Subcutaneous abdominal adipose tissue (tissue), 5 donors: ENCODE measurements around the gene PYGO2.
A peak's percentile ranks its signal among the peaks of the same experiment; 100 is the strongest.

Source experiments
- H3K27ac ChIP-seq: one replicate; pipeline ENCODE4 v1.7.0; 2013; ENCODE audit warnings: low read depth, mild to moderate bottlenecking, inconsistent platforms, low read length, moderate library complexity
- H3K27me3 ChIP-seq, 5 donors: one replicate each; pipeline ENCODE4 v1.7.0; 2013; ENCODE audit warnings: low read length in 5 of 5, inconsistent platforms in 1 of 5; ENCODE audit not compliant: control insufficient read depth in 5 of 5, insufficient read depth in 4 of 5
- H3K36me3 ChIP-seq, 5 donors: one replicate each; pipeline ENCODE4 v1.7.0; 2013; ENCODE audit warnings: low read length in 5 of 5; ENCODE audit not compliant: control insufficient read depth in 5 of 5, insufficient read depth in 5 of 5
- H3K4me1 ChIP-seq, 5 donors: one replicate each; pipeline ENCODE4 v1.7.0; 2013; ENCODE audit warnings: low read length in 5 of 5, mild to moderate bottlenecking in 3 of 5, moderate library complexity in 1 of 5; ENCODE audit not compliant: control insufficient read depth in 5 of 5, insufficient read depth in 5 of 5
- H3K4me3 ChIP-seq, 5 donors: one replicate each; pipeline ENCODE4 v1.7.0; 2013; ENCODE audit warnings: low read length in 5 of 5, low read depth in 1 of 5
- H3K9ac ChIP-seq, 5 donors: one replicate each; pipeline ENCODE4 v1.7.0; 2013; ENCODE audit warnings: low read length in 5 of 5, mild to moderate bottlenecking in 4 of 5, moderate library complexity in 3 of 5
- H3K9me3 ChIP-seq, 5 donors: one replicate each; pipeline ENCODE4 v1.7.0; 2013; ENCODE audit warnings: low read length in 5 of 5; ENCODE audit not compliant: control insufficient read depth in 5 of 5
- donor health status: healthy.
- donor health status: healthy.
- donor health status: healthy.
- donor health status: healthy.
- donor health status: healthy.

The PYGO2 gene

DNA sequence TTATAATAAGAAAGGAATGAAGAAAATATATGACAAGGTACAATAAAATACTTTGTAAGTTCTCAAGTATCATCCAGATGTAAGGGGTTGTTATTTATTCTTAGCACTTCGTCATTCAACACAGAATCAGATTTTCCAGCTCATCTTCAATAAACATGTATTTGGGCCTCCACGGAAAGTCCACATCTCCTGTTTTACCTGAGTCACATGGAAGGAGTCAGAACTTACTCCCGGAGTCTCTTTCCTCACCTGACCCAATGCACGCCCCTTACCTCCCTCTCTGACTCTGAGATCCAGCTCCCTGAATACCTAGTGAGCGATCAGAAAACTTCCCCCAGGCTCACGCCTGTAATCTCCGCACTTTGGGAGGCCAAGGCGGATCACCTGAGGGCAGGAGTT is 23.6 kb downstream of the PYGO2 start:
- Histone ChIP-seq H3K9ac (peak overlapping the region; percentile 82 to 97 (median 94)), H3K36me3 (no peaks in the 10 kb centered on the region), H3K9me3 (no peaks in the 10 kb centered on the region), H3K4me3 (peak overlapping the region in 4 of 5 donors; percentile 95 to 99 (median 96)), H3K27ac (peak overlapping the region; percentile 100), H3K4me1 (peaks cover 11 to 57% (median 52%) of the 10 kb centered on the region in 5 donors), H3K27me3 (no peaks in the 10 kb centered on the region)

- Histone ChIP-seq H3K4me3 (peak overlapping the region; percentile 85 to 99 (median 95)), H3K4me1 (peaks cover 7 to 51% (median 46%) of the 10 kb centered on the region in 5 donors), H3K27me3 (no peaks in the 10 kb centered on the region), H3K36me3 (peaks cover 0 to under 1% (median 0%) of the 10 kb centered on the region in 5 donors), H3K9me3 (no peaks in the 10 kb centered on the region), H3K9ac (peak overlapping the region; percentile 82 to 97 (median 94)), H3K27ac (peak overlapping the region; percentile 100)
Observed at GRCh38 chr1:154937085-154937987, 24.2 kb downstream of the PYGO2 start.

- H3K4me1 ChIP-seq = peaks cover 2 to 44% (median 39%) of the 10 kb centered on the region in 5 donors
- H3K9me3 ChIP-seq = no peaks in the 10 kb centered on the region
- no peaks in the 10 kb centered on the region for H3K27me3 ChIP-seq
- H3K9ac ChIP-seq = peak within 1 kb of the TSS; percentile 83 to 97 (median 94)
- H3K36me3 ChIP-seq = peaks cover 0 to 7% (median 5%) of the 10 kb centered on the region in 5 donors
- H3K4me3 ChIP-seq = peak within 1 kb of the TSS; percentile 85 to 99 (median 95)
- H3K27ac ChIP-seq = peak within 1 kb of the TSS; percentile 100
Observed at GRCh38 chr1:154936555-154937084, 25.0 kb downstream of the PYGO2 start, which contains the start of gene PMVK. TSS of gene PMVK (minus strand) at chr1:154936719. CDS start at chr1:154936685, 34 bp downstream.

DNA sequence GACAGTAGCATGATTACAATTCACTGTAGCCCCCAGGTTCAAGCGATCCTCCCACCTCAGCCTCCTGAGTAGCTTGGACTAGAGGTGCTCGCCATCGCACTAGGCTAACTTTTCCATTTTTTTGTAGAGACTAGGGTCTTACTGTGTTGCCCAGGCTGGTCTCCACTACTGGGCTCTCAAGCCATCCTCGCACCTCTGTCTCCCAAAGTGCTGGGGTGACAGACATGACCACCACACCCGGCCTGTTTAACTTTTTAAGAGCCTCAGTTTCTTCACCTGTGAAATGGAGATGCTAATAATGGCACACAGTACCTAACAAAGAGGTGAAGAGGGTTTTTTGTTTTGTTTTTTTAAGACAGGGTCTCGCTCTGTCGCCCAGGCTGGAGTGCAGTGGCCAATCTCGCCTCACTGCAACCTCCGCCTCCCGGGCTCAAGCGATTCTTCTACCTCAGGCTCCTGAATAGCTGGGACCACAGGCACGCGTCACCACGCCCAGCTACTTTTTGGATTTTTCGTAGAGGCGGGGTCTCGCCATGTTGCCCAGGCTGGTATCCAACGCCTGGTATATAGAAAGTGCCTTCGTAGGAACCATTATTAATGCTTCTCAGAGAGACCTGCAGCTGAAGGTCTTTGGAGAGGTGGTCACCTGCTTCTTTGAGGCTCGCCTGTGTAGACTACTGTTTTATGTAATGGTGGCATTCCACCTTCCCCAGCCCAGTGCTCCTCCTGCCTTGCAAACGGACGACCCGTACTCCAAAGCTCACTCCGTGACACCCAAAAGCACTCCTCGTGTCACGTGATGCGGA is 25.6 kb downstream of the PYGO2 start:
- H3K4me1 ChIP-seq = peaks cover 0 to 37% (median 32%) of the 10 kb centered on the region in 5 donors
- H3K27ac ChIP-seq = peak overlapping the region; percentile 100
- H3K36me3 ChIP-seq = peaks cover 0 to 12% (median 8%) of the 10 kb centered on the region in 5 donors
- peak overlapping the region; percentile 85 to 99 (median 95) for H3K4me3 ChIP-seq
- peak overlapping the region; percentile 83 to 97 (median 94) for H3K9ac ChIP-seq
- no peaks in the 10 kb centered on the region for H3K9me3 ChIP-seq
- H3K27me3 ChIP-seq = no peaks in the 10 kb centered on the region

DNA sequence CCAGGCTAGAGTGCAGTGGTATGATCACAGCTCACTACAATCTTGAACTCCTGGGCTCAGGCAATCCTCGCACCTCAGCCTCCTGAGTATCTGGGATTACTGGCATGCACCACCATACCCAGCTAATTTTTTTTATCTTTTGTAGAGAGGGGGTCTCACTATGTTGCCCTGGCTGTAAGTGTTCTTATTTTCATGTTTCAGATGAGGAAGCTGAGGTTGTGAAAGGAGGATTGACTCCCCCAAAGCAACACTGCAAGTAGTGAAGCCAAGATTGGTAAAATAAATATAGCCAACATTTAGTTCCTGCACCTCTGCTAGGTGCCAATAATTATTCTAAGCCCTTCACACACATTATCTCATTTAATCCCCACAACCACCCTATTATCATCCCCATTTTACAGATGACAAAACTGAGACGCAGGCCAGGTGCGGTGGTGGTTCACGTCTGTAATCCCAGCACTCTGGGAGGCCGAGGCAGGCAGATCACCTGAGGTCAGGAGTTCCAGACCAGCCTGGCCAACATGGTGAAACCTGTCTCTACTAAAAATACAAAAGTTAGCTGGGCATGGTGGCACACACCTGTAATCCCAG is 27.1 kb downstream of the PYGO2 start:
- Histone ChIP-seq H3K4me1 (peaks cover 0 to 26% (median 20%) of the 10 kb centered on the region in 5 donors), H3K27ac (no peak overlapping the region), H3K36me3 (peaks cover 0 to 23% (median 14%) of the 10 kb centered on the region in 5 donors), H3K9me3 (no peaks in the 10 kb centered on the region), H3K9ac (no peak overlapping the region), H3K27me3 (no peaks in the 10 kb centered on the region), H3K4me3 (no peak overlapping the region)

- H3K36me3 ChIP-seq = peaks cover 0 to 40% (median 27%) of the 10 kb centered on the region in 5 donors
- H3K27ac ChIP-seq = no peak overlapping the region
- no peak overlapping the region for H3K4me3 ChIP-seq
- no peaks in the 10 kb centered on the region for H3K9me3 ChIP-seq
- H3K4me1 ChIP-seq = peaks cover 0 to 15% (median 13%) of the 10 kb centered on the region in 5 donors
- no peaks in the 10 kb centered on the region for H3K27me3 ChIP-seq
- no peak overlapping the region for H3K9ac ChIP-seq
Observed at GRCh38 chr1:154931940-154932487, 29.6 kb downstream of the PYGO2 start.

DNA sequence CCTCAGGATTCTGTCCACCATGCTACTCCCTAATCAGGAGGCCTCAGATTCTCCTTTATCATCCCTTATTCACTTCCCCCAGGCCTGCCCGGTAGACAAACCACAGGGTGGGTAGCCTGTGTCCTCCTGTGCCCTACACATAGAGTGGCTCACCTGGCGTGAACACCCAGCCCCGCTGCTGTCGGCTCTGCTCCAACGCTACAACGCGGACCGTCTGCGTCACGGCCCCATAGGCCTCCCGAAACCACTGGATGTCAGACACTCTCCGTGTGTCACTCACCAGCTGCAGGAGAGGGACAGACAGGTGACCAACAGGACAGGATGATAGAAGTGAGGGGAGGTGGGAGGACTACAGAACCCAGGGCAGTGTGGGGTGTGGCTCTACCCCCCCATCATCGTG is 35.4 kb downstream of the PYGO2 start:
- no peak overlapping the region for H3K27ac ChIP-seq
- no peaks in the 10 kb centered on the region for H3K9me3 ChIP-seq
- no peak overlapping the region for H3K9ac ChIP-seq
- no peak overlapping the region for H3K4me3 ChIP-seq
- peaks cover 0 to 7% (median 0%) of the 10 kb centered on the region in 5 donors for H3K4me1 ChIP-seq
- H3K27me3 ChIP-seq = no peaks in the 10 kb centered on the region
- H3K36me3 ChIP-seq = peaks cover 0 to 80% (median 65%) of the 10 kb centered on the region in 5 donors

- Histone ChIP-seq H3K9ac (peak overlapping the region in 1 of 5 donors; percentile 56), H3K4me1 (peaks cover 0 to 7% (median 0%) of the 10 kb centered on the region in 5 donors), H3K27me3 (no peaks in the 10 kb centered on the region), H3K4me3 (no peak overlapping the region), H3K27ac (no peak overlapping the region), H3K36me3 (peaks cover 0 to 78% (median 62%) of the 10 kb centered on the region in 5 donors), H3K9me3 (no peaks in the 10 kb centered on the region)
Observed at GRCh38 chr1:154925335-154926170, 36.0 kb downstream of the PYGO2 start.
